Left ventricle myocardium inferior (tissue), 1 donor: ENCODE results near the gene NBEA. TPM values are rescaled to one million over a fixed set of nuclear protein-coding genes. Genes with fewer than 3 reads are reported as not detected.
"Not testable (repeated sequence)": the region's sequence is repeated elsewhere in the genome, so short reads cannot be mapped to it uniquely, and the experiment has no call there.

ENCODE experiments used
- DNase-seq: peaks from one replicate; pipeline ENCODE4 v3.0.0-alpha.2; 2020
- H3K27ac ChIP-seq: fragments of 200-600 bp; replicated peaks from 2 replicates; pipeline ENCODE4 v1.8.0; 2021
- H3K27me3 ChIP-seq: fragments of 200-600 bp; 2 replicates; pipeline ENCODE4 v1.8.0; 2021; ENCODE audit warnings: low read depth
- H3K36me3 ChIP-seq: fragments of 200-600 bp; 2 replicates; pipeline ENCODE4 v1.8.0; 2021
- H3K4me1 ChIP-seq: fragments of 200-600 bp; 2 replicates; pipeline ENCODE4 v1.8.0; 2021
- H3K4me3 ChIP-seq: fragments of 200-600 bp; 2 replicates; pipeline ENCODE4 v1.8.0; 2021; ENCODE audit warnings: mild to moderate bottlenecking, moderate library complexity
- H3K9me3 ChIP-seq: fragments of 200-600 bp; replicated peaks from 2 replicates; pipeline ENCODE4 v1.8.0; 2021
- CTCF ChIP-seq: fragments of 200-600 bp; IDR thresholded peaks from 2 replicates; pipeline ENCODE4 v1.8.0; 2021; ENCODE audit warnings: antibody characterized with exemption, mild to moderate bottlenecking, borderline replicate concordance
- intact Hi-C: fragments of 100-400 bp; cut with micrococcal nuclease; formaldehyde crosslinking; loops from one replicate; pipeline ENCODE4 v1.11.0; 2022
- total RNA-seq: library from RNA; stranded (reverse); fragmentation: NEBNext Ultra II Directional; extraction: Animal tissue kit (Norgen Biotek cat#: 25700); gene quantifications from one replicate; pipeline ENCODE4 v1.2.1, GENCODE V29; 2021
- donor health status: DM: no; HTN: yes; CAD: no; lungs with severe emphysema.

Gene NBEA
- total RNA-seq, 1 donor from 2014 or later = 21.0 TPM

GRCh38 chr13:34959489-34959888, 17.4 kb downstream of the NBEA start:
- H3K36me3 ChIP-seq = no peaks in the 10 kb centered on the region
- DNase-seq = no peak
- peaks cover 31% of the 10 kb centered on the region for H3K4me1 ChIP-seq
- no peak overlapping the region for H3K27ac ChIP-seq
- H3K27me3 ChIP-seq = no peaks in the 10 kb centered on the region
- intact Hi-C loops = no loop called here
- H3K9me3 ChIP-seq = no peaks in the 10 kb centered on the region
- H3K4me3 ChIP-seq = no peak overlapping the region
- no peak for TF ChIP-seq CTCF

GRCh38 chr13:34964558-34964957, 22.5 kb downstream of the NBEA start:
- no peak for TF ChIP-seq CTCF
- Histone ChIP-seq H3K4me3 (no peak overlapping the region), H3K4me1 (peaks cover 17% of the 10 kb centered on the region), H3K9me3 (peaks cover 3% of the 10 kb centered on the region), H3K27ac (no peak overlapping the region), H3K27me3 (no peaks in the 10 kb centered on the region), H3K36me3 (peaks cover 2% of the 10 kb centered on the region)
- intact Hi-C loops = no loop called here
- DNase-seq = no peak

- intact Hi-C loops = no loop called here
- peaks cover 19% of the 10 kb centered on the region for H3K9me3 ChIP-seq
- H3K36me3 ChIP-seq = peaks cover 5% of the 10 kb centered on the region
- no peak for TF ChIP-seq CTCF
- no peak overlapping the region for H3K27ac ChIP-seq
- no peaks in the 10 kb centered on the region for H3K27me3 ChIP-seq
- no peak for DNase-seq
- H3K4me1 ChIP-seq = peaks cover 15% of the 10 kb centered on the region
- H3K4me3 ChIP-seq = no peak overlapping the region
Observed at GRCh38 chr13:34967851-34968562, 25.9 kb downstream of the NBEA start.

GRCh38 chr13:34969539-34969938, 27.5 kb downstream of the NBEA start:
- intact Hi-C loops, DNase-seq, H3K4me3 ChIP-seq, H3K27me3 ChIP-seq, H3K27ac ChIP-seq: not testable (repeated sequence)
- peaks cover 10% of the 10 kb centered on the region for H3K36me3 ChIP-seq
- peaks cover 15% of the 10 kb centered on the region for H3K4me1 ChIP-seq
- peaks cover 19% of the 10 kb centered on the region for H3K9me3 ChIP-seq

- no peaks in the 10 kb centered on the region for H3K27me3 ChIP-seq
- no peak for TF ChIP-seq CTCF
- H3K4me3 ChIP-seq = no peak overlapping the region
- peaks cover 10% of the 10 kb centered on the region for H3K36me3 ChIP-seq
- intact Hi-C loops = no loop called here
- H3K27ac ChIP-seq = no peak overlapping the region
- peaks cover 19% of the 10 kb centered on the region for H3K9me3 ChIP-seq
- peaks cover 15% of the 10 kb centered on the region for H3K4me1 ChIP-seq
- DNase-seq = no peak
Observed at GRCh38 chr13:34970961-34971360, 28.9 kb downstream of the NBEA start.

- H3K4me3 ChIP-seq = no peak overlapping the region
- no peaks in the 10 kb centered on the region for H3K27me3 ChIP-seq
- intact Hi-C loops = no loop called here
- no peak for DNase-seq
- peaks cover 10% of the 10 kb centered on the region for H3K36me3 ChIP-seq
- no peak for TF ChIP-seq CTCF
- no peak overlapping the region for H3K27ac ChIP-seq
- H3K9me3 ChIP-seq = peaks cover 19% of the 10 kb centered on the region
- peaks cover 11% of the 10 kb centered on the region for H3K4me1 ChIP-seq
Observed at GRCh38 chr13:34971473-34971872, 29.4 kb downstream of the NBEA start.

- H3K4me1 ChIP-seq, intact Hi-C loops, H3K27me3 ChIP-seq, H3K27ac ChIP-seq, H3K36me3 ChIP-seq, H3K4me3 ChIP-seq, DNase-seq: not testable (repeated sequence)
- H3K9me3 ChIP-seq = peaks cover 23% of the 10 kb centered on the region
Observed at GRCh38 chr13:34985199-34985598, 43.1 kb downstream of the NBEA start.
